ENCODE data around the gene ASB13. TPM values are rescaled to one million over a fixed set of nuclear protein-coding genes. Genes with fewer than 3 reads are reported as not detected.

The ASB13 gene
- total and polyA plus RNA-seq, 2 of the 13 experiments (the other 11 are each of a cell fraction or from before 2014, with no cell fraction given) = 9.3 to 15.4 TPM

DNA sequence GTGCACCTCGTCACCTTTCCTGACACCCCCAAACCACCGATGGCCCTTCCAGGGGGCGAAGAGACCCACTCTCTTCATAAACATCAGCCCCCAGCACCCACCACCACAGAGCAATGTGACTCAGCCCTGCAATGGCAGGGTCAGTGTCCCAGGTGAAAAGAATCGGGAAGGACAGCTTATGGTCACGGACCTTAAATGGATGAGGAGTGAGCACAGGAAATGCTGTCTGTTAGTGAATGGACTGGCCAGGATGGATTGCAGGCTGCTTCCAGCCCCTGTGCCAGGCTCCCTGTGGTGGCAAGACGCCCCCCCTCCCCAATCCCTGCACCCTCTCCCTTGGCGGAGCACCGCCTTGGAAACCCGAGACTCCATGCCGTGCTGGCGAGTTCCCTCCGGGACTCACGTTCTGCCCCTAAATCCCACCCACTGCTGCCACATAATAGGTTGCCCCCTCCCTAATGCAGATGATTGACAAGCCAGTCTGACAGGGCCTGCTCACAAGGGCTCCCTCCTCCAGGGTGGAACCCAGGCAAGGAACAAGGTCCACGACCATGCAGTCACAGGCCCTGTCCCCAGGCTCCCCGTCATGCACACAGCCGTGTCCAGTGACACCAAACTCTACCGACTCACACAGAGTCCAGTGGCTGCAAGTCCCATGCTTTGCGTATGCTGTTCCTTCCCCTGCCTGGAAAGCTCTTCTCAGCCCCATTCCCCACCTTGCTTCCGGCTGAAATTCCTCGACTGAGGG, 7.3 kb downstream of the ASB13 start (continued):
- TF ChIP-seq, protein P1, sequence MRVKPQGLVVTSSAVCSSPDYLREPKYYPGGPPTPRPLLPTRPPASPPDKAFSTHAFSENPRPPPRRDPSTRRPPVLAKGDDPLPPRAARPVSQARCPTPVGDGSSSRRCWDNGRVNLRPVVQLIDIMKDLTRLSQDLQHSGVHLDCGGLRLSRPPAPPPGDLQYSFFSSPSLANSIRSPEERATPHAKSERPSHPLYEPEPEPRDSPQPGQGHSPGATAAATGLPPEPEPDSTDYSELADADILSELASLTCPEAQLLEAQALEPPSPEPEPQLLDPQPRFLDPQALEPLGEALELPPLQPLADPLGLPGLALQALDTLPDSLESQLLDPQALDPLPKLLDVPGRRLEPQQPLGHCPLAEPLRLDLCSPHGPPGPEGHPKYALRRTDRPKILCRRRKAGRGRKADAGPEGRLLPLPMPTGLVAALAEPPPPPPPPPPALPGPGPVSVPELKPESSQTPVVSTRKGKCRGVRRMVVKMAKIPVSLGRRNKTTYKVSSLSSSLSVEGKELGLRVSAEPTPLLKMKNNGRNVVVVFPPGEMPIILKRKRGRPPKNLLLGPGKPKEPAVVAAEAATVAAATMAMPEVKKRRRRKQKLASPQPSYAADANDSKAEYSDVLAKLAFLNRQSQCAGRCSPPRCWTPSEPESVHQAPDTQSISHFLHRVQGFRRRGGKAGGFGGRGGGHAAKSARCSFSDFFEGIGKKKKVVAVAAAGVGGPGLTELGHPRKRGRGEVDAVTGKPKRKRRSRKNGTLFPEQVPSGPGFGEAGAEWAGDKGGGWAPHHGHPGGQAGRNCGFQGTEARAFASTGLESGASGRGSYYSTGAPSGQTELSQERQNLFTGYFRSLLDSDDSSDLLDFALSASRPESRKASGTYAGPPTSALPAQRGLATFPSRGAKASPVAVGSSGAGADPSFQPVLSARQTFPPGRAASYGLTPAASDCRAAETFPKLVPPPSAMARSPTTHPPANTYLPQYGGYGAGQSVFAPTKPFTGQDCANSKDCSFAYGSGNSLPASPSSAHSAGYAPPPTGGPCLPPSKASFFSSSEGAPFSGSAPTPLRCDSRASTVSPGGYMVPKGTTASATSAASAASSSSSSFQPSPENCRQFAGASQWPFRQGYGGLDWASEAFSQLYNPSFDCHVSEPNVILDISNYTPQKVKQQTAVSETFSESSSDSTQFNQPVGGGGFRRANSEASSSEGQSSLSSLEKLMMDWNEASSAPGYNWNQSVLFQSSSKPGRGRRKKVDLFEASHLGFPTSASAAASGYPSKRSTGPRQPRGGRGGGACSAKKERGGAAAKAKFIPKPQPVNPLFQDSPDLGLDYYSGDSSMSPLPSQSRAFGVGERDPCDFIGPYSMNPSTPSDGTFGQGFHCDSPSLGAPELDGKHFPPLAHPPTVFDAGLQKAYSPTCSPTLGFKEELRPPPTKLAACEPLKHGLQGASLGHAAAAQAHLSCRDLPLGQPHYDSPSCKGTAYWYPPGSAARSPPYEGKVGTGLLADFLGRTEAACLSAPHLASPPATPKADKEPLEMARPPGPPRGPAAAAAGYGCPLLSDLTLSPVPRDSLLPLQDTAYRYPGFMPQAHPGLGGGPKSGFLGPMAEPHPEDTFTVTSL (CRISPR knock-in tag; IDR thresholded peaks at IDR 0.05; ENCODE audit: borderline replicate concordance) = peak; percentile 74
- no peak for TF ChIP-seq NR1H2 (CRISPR knock-in tag; IDR thresholded peaks at IDR 0.05; ENCODE audit: borderline replicate concordance, low read depth)
- TF ChIP-seq, protein P2, sequence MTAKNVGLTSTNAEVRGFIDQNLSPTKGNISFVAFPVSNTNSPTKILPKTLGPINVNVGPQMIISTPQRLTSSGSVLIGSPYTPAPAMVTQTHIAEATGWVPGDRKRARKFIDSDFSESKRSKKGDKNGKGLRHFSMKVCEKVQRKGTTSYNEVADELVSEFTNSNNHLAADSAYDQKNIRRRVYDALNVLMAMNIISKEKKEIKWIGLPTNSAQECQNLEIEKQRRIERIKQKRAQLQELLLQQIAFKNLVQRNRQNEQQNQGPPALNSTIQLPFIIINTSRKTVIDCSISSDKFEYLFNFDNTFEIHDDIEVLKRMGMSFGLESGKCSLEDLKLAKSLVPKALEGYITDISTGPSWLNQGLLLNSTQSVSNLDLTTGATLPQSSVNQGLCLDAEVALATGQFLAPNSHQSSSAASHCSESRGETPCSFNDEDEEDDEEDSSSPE (CRISPR knock-in tag; IDR thresholded peaks at IDR 0.05) = peak; percentile 40; the same call in 1 of the 2 replicates
- TF ChIP-seq ZNF891 (CRISPR knock-in tag; IDR thresholded peaks at IDR 0.05) = peak; percentile 52; the same call in 1 of the 2 replicates
- TF ChIP-seq SAFB2 (CRISPR knock-in tag; IDR thresholded peaks at IDR 0.05; ENCODE audit: borderline replicate concordance, low read depth) = peak; percentile 79; the same call in 1 of the 2 replicates
- peak; percentile 21; the same call in 1 of the 2 replicates for TF ChIP-seq ZC3H13 (CRISPR knock-in tag; IDR thresholded peaks at IDR 0.05)
- TF ChIP-seq SIX1 (CRISPR knock-in tag; IDR thresholded peaks at IDR 0.05; ENCODE audit: borderline replicate concordance) = peak; percentile 57; the same call in 1 of the 2 replicates
- TF ChIP-seq ZNF7 (CRISPR knock-in tag; IDR thresholded peaks at IDR 0.05) = peak; percentile 59; the same call in 1 of the 2 replicates
- TF ChIP-seq YY1 (IDR thresholded peaks at IDR 0.05; ENCODE audit: insufficient read depth, insufficient replicate concordance, low read depth, low read length) = peak; percentile 26
- TF ChIP-seq REXO4 (CRISPR knock-in tag; IDR thresholded peaks at IDR 0.05; ENCODE audit: borderline replicate concordance) = no peak
- TF ChIP-seq GATA4 (IDR thresholded peaks at IDR 0.05; ENCODE audit: borderline replicate concordance, low read depth) = no peak
- TF ChIP-seq, protein P3, sequence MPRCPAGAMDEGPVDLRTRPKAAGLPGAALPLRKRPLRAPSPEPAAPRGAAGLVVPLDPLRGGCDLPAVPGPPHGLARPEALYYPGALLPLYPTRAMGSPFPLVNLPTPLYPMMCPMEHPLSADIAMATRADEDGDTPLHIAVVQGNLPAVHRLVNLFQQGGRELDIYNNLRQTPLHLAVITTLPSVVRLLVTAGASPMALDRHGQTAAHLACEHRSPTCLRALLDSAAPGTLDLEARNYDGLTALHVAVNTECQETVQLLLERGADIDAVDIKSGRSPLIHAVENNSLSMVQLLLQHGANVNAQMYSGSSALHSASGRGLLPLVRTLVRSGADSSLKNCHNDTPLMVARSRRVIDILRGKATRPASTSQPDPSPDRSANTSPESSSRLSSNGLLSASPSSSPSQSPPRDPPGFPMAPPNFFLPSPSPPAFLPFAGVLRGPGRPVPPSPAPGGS (CRISPR knock-in tag; IDR thresholded peaks at IDR 0.05) = 0 out of 2 replicates have a peak, but pooled peaks have one; percentile 6
- TF ChIP-seq, protein P4, sequence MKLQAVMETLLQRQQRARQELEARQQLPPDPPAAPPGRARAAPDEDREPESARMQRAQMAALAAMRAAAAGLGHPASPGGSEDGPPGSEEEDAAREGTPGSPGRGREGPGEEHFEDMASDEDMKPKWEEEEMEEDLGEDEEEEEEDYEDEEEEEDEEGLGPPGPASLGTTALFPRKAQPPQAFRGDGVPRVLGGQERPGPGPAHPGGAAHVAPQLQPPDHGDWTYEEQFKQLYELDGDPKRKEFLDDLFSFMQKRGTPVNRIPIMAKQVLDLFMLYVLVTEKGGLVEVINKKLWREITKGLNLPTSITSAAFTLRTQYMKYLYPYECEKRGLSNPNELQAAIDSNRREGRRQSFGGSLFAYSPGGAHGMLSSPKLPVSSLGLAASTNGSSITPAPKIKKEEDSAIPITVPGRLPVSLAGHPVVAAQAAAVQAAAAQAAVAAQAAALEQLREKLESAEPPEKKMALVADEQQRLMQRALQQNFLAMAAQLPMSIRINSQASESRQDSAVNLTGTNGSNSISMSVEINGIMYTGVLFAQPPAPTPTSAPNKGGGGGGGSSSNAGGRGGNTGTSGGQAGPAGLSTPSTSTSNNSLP (IDR thresholded peaks at IDR 0.05; ENCODE audit: low read depth, low read length) = no peak
- peak; percentile 83; the same call in 1 of the 2 replicates for TF ChIP-seq NFKB2 (CRISPR knock-in tag; IDR thresholded peaks at IDR 0.05; ENCODE audit: borderline replicate concordance)
- TF ChIP-seq ZBTB21 (CRISPR knock-in tag; IDR thresholded peaks at IDR 0.05) = peak; percentile 53; the same call in 1 of the 2 replicates
- TF ChIP-seq ATF7-NPFF (CRISPR knock-in tag; IDR thresholded peaks at IDR 0.05; ENCODE audit: low read depth) = peak; percentile 71; the same call in 1 of the 2 replicates
